CD4-positive, alpha-beta T cell (primary cell): Measurements from ENCODE around the gene ZMYND10. TPM values are rescaled to one million over a fixed set of nuclear protein-coding genes. Genes with fewer than 3 reads are reported as not detected.

Experiments used
- ATAC-seq: fragments of 200-7000 bp; cut with Tn5 transposase; one replicate; pipeline ENCODE4 v1.10.0; 2022; ENCODE audit warnings: mild to moderate bottlenecking; ENCODE audit not compliant: poor library complexity
- CTCF ChIA-PET: fragments of 350-600 bp; sonication (Branson Sonifier 250); formaldehyde crosslinking; loops from one replicate; lab custom pipeline; 2021; ENCODE audit warnings: antibody characterized with exemption, inconsistent platforms; lab: Charles Lee
- POLR2A ChIA-PET: fragments of 350-600 bp; sonication (Branson Sonifier 250); formaldehyde crosslinking; loops from one replicate; lab custom pipeline; 2021; ENCODE audit warnings: antibody characterized with exemption, inconsistent platforms; lab: Charles Lee
- DNase-seq, 14 experiments: peaks; one replicate each; pipeline ENCODE4 v3.0.0-alpha.2; 2013 to 2020; ENCODE audit warnings: mixed read lengths in 2 of 14
- H3K27ac ChIP-seq, 2 donors: one replicate each; pipeline versions ENCODE4 v1.5.1 to v1.7.0; 2013; ENCODE audit warnings: low read length in 2 of 2, low read depth in 1 of 2, mild to moderate bottlenecking in 1 of 2
- H3K27me3 ChIP-seq, 2 experiments: 1 replicate in 1 of 2; 2 replicates in 1 of 2; pipeline versions ENCODE4 v1.6.1 to v1.7.0; 2013; ENCODE audit warnings: low read length in 2 of 2, control low read depth in 1 of 2, mild to moderate bottlenecking in 1 of 2, moderate library complexity in 1 of 2; ENCODE audit not compliant: insufficient read depth in 2 of 2, control insufficient read depth in 1 of 2
- H3K36me3 ChIP-seq: one replicate; pipeline ENCODE4 v1.6.1; 2013; ENCODE audit warnings: low read length, control low read depth; ENCODE audit not compliant: insufficient read depth
- H3K4me1 ChIP-seq: one replicate; pipeline ENCODE4 v1.6.1; 2013; ENCODE audit warnings: low read length, control low read depth; ENCODE audit not compliant: insufficient read depth
- H3K4me3 ChIP-seq: one replicate; pipeline ENCODE4 v1.5.1; 2013; ENCODE audit warnings: mild to moderate bottlenecking, low read length, moderate library complexity
- H3K9me3 ChIP-seq, 2 experiments: 1 replicate in 1 of 2; 2 replicates in 1 of 2; pipeline versions ENCODE4 v1.6.1 to v1.7.0; 2013; ENCODE audit warnings: low read length in 2 of 2, mild to moderate bottlenecking in 2 of 2, control low read depth in 1 of 2, moderate library complexity in 1 of 2; ENCODE audit not compliant: control insufficient read depth in 1 of 2, insufficient read depth in 1 of 2
- H3K27ac Mint-ChIP-seq: one replicate; pipeline ENCODE4 v1.8.0; 2020; ENCODE audit warnings: mixed read lengths
- H3K27me3 Mint-ChIP-seq: one replicate; pipeline ENCODE4 v1.8.0; 2021; ENCODE audit warnings: mixed read lengths
- H3K36me3 Mint-ChIP-seq: one replicate; pipeline ENCODE4 v1.8.0; 2021; ENCODE audit warnings: low read depth, mixed read lengths
- H3K4me1 Mint-ChIP-seq: one replicate; pipeline ENCODE4 v1.8.0; 2021; ENCODE audit warnings: low read depth, mixed read lengths
- H3K4me3 Mint-ChIP-seq: one replicate; pipeline ENCODE4 v1.8.0; 2020; ENCODE audit warnings: mild to moderate bottlenecking, mixed read lengths
- H3K9me3 Mint-ChIP-seq: one replicate; pipeline ENCODE4 v1.8.0; 2020; ENCODE audit warnings: mixed read lengths
- CTCF ChIP-seq: fragments of 200-600 bp; IDR thresholded peaks from one replicate; pipeline ENCODE4 v1.8.0; 2022; ENCODE audit warnings: antibody characterized with exemption, mild to moderate bottlenecking
- intact Hi-C, 2 experiments: fragments of 100-400 bp; cut with DNase I in 1 of 2; cut with micrococcal nuclease in 1 of 2; formaldehyde crosslinking; loops; one replicate each; pipeline versions ENCODE4 v1.15.1 to v1.9.0; 2023 to 2025; cut with DNase I, micrococcal nuclease
- total RNA-seq, 174 experiments: library from RNA in 2 of 174; stranded (reverse) in 2 of 174; gene quantifications; one replicate each; pipeline ENCODE4 v1.2.3 and lab custom pipeline; 2021 to 2026

Gene ZMYND10
- total RNA-seq, 2 experiments from 2014 or later = 1.7 to 1.8 TPM

- DNase-seq = peak in 1 of 14 experiments; percentile 56
- H3K9me3 ChIP-seq = no peaks in the 10 kb centered on the region
- no peaks in the 10 kb centered on the region for H3K27me3 ChIP-seq
- POLR2A ChIA-PET = interaction anchor here (7.9 kb wide), 1 partner anchor 6 kb away, joined by 214 read pairs; the partner anchor contains the start of genes CYB561D2 and NPRL2
- CTCF ChIA-PET = no interaction called here
- TF ChIP-seq CTCF = no peak
- H3K27ac ChIP-seq = no peak overlapping the region
- peaks cover 73% of the 10 kb centered on the region for H3K4me1 ChIP-seq
- ATAC-seq = no peak
- H3K27me3 Mint-ChIP-seq = no peaks in the 10 kb centered on the region
- H3K4me3 Mint-ChIP-seq = peak overlapping the region; percentile 57
- peaks cover 8% of the 10 kb centered on the region for H3K36me3 ChIP-seq
- H3K4me1 Mint-ChIP-seq = peaks cover 60% of the 10 kb centered on the region
- H3K4me3 ChIP-seq = no peak overlapping the region
- intact Hi-C loops = no loop called here
- H3K27ac Mint-ChIP-seq = no peak overlapping the region
- H3K9me3 Mint-ChIP-seq = no peaks in the 10 kb centered on the region
- H3K36me3 Mint-ChIP-seq = peaks cover 13% of the 10 kb centered on the region
Observed at GRCh38 chr3:50342813-50343633, 2.5 kb downstream of the ZMYND10 start.

GRCh38 chr3:50341996-50342650, 3.4 kb downstream of the ZMYND10 start:
- POLR2A ChIA-PET = interaction anchor here (0.6 to 7.9 kb wide), 2 partner anchors 7 to 1611 kb away, joined by 3 to 214 read pairs; partner anchors contain the start of genes CYB561D2 and NPRL2
- Mint-ChIP-seq H3K4me3 (peak overlapping the region; percentile 84), H3K27me3 (no peaks in the 10 kb centered on the region)

More at GRCh38 chr3:50341996-50342650, 3.4 kb downstream of the ZMYND10 start:
- Histone ChIP-seq H3K9me3 (no peaks in the 10 kb centered on the region), H3K4me1 (peaks cover 71% of the 10 kb centered on the region), H3K4me3 (no peak overlapping the region), H3K27me3 (no peaks in the 10 kb centered on the region), H3K36me3 (no peaks in the 10 kb centered on the region), H3K27ac (peak overlapping the region; percentile 39 to 72)
- CTCF ChIA-PET = interaction anchor here (2.0 kb wide), 1 partner anchor 18 kb away, joined by 6 read pairs; no protein-coding TSS in a partner anchor
- DNase-seq (no peak), ATAC-seq (no peak)
- intact Hi-C loops = no loop called here
- Mint-ChIP-seq H3K36me3 (peaks cover 9% of the 10 kb centered on the region), H3K9me3 (no peaks in the 10 kb centered on the region), H3K4me1 (peaks cover 60% of the 10 kb centered on the region), H3K27ac (peak overlapping the region; percentile 79)
- no peak for TF ChIP-seq CTCF
